HG02884 (cell line): ENCODE data around the gene TCTN3.
"Not testable (repeated sequence)": the region's sequence is repeated elsewhere in the genome, so short reads cannot be mapped to it uniquely, and the experiment has no call there.

Experiments
- ATAC-seq: cut with Tn5 transposase; IDR thresholded peaks from one replicate; pipeline ENCODE4 v1.9.1; 2021; ENCODE audit warnings: mild to moderate bottlenecking, moderate library complexity; ENCODE audit not compliant: unreplicated experiment

TCTN3 gene

DNA sequence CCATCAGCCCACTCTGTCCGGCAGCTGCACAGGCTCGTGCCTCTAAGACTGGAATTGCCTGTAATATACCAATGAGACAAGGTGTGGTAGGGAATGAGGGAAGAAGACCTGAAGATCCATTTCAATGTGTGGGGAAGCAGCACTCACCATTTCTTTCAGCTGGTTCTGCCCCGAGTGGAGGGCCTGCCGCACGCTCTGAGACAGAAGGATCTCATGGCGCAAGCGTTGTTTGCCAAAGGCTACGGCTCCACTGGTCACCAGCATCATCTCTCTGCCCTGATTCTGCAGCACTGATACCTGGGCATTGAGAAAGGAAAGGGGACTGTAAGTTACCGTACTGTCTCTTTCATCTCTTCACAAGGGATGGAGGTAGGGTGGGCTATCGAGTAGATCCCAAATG is 56.6 kb downstream of the TCTN3 start:
- ATAC-seq = no peak

DNA sequence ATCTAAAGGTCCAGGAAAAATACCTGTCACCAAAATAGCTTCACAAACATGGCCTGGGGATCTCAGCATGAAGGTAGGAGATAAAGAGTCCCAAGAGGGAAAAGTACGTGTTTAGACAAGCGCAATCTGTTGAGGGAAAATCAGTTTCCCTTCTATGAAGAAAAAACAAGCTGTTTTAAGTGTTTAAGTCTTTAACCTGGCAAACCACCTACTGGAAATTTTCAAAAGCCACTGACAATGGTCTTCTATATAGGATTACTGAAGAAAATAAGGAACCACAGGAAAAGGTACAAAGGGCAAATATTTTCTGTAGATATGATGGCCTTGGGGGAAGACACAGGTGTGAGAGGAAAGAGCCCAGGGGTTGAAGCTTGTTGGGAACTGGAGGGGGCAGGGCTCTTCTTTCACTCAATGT is 58.4 kb downstream of the TCTN3 start:
- ATAC-seq = no peak

DNA sequence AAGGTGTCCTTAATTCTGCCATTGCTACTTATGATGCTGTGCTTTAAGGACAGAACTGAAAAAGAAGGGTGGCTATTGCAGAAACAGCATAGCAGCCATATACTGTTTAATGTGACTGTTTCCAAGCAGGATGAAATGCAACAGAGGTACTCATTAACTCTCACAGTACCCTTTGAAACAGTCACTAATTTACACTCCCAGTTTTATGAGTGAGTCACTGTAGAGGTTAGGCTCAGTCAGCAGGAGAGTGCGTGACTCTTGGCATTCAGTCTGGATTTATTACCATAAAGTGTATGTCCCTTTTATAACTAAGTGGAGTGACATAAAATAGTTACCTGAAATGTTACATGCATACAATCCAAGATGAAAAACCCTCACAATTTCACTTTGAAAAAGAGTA is 64.9 kb downstream of the TCTN3 start:
- ATAC-seq = no peak

DNA sequence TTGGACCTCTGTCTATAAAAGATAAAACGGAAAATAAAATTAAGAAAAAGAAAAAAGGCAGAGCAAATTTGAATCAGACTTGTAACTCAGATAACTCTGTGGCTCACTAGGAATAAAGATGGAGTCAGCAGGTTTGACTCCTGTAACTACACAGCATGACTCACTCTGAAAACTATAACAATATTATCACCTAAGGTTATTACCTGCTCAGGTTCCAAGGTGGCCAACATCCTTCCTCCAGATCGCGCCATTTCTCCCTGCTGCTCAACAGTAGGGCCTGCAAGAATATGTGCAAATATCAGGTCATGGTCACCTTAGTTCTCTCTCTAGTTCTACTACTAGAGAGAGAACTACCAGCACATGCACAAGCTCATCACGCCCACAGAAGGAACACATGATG is 67.2 kb downstream of the TCTN3 start:
- no peak for ATAC-seq

DNA sequence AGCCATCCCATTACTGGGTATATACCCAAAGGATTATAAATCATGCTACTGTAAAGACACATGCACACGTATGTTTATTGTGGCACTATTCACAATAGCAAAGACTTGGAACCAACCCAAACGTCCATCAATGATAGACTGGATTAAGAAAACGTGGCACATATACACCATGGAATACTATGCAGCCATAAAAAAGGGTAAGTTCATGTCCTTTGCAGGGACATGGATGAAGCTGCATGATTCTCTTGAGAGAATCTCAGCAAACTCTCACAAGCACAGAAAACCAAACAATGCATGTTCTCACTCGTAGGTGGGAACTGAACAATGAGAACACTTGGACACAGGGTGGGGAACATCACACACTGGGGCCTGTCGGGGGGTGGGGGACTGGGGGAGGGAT is 73.3 kb downstream of the TCTN3 start:
- ATAC-seq = not testable (repeated sequence)

DNA sequence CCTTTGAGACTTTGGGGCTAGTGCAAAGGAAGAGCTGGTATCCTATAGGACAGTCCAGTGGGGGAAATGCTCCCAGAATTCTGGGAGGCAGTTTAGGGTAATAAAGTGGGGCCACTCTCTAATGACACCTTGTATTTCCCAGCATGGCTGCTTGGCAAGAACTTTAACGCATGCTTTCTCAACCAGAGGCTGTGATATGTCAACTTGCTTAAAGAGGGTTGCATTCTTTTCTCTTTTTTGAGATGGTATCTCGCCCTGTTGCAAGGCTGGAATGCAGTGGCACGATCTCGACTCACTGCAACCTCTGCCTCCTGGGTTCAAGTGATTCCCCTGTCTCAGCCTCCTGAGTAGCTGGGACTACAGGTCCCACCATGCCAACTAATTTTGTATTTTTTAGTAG is 75.6 kb downstream of the TCTN3 start:
- no peak for ATAC-seq

DNA sequence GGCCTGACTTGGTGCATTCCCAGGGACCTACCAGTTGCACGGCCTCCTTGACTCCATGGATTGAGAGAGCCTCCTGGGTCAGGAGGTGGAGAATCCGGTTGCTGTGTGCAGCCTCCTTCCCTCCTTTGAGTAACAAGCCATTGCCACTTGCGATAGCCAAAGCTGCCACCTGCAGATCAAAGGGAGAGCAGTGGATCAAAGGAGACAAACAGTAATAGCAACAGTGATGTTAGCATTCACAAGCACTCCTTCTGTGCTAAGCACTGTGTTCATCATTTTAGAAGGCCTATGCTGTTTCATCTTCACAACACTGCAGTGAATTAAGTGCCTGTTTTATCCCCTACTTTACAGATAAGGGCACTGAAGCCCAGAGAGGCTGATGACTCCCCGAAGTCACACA is 77.3 kb downstream of the TCTN3 start:
- no peak for ATAC-seq
